Peyer's patch (tissue), 4 donors: ENCODE results near the gene TUBA3D.
"Not testable (repeated sequence)": the region's sequence is repeated elsewhere in the genome, so short reads cannot be mapped to it uniquely, and the experiment has no call there.

ENCODE experiments used
- CTCF ChIP-seq, 6 experiments: fragments of 450-650 bp in 4 of 6; fragments of 200-600 bp in 2 of 6; sonication (generic) in 1 of 6; IDR thresholded peaks; one replicate each; pipeline ENCODE4 v1.5.1; 2017 to 2019; ENCODE audit warnings: antibody characterized with exemption in 6 of 6, mild to moderate bottlenecking in 3 of 6, moderate library complexity in 1 of 6
- POLR2A ChIP-seq, 2 donors: fragments of 450-650 bp; IDR thresholded peaks; one replicate each; pipeline ENCODE4 v1.5.1; 2017; ENCODE audit warnings: antibody characterized with exemption in 2 of 2, mild to moderate bottlenecking in 2 of 2, moderate library complexity in 2 of 2

GRCh38 chr2:131451265-131451949 is 24.5 kb upstream of the TUBA3D start:
- not testable (repeated sequence) for TF ChIP-seq CTCF, POLR2A (IDR thresholded peaks at IDR 0.05)
